ENCODE data around the gene THSD7B. TPM values are rescaled to one million over a fixed set of nuclear protein-coding genes. Genes with fewer than 3 reads are reported as not detected.

THSD7B gene
- total RNA-seq, 1 donor from 2014 or later = 8.1 TPM

DNA sequence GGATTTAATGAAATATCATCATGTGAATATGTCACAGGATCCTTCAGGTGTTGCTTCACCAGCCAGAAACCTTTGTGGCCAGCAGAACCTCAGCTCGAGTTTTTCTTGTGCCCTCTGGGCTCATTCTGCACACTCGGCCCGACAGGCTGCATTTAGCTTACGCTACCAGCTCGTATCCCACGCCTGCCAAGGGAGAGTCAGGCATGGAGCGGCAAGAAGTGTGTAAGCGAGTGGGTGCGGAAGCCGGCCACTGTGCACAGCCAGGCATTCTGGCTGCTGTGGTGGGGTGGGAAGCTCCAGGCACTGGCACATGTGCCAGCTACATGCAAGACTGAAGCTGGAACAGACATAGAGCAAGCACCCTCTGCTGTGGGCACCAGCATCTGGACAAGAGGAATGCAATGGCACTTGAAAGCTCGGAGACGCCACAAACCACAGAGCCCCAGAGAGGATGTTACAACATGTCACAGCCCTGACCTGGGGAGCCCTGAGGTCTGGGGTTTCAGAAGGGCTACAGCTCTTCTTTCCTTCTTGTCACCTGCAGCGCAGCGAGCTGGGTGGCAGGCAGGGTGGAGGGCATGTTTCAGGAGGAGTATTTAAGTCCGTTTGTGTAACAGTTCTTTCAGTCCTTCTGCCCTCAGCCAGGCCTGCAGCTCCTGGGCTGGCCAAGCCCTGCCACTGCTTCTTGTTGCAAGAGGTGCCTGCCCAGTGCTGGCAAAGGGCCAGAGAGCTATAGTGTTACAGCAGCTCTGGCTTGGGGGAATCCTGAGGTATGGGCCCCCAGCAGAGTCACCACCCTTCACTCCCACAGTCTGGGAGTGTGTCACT lies 941.7 kb downstream of the THSD7B start:
- DNase-seq = no peak

DNA sequence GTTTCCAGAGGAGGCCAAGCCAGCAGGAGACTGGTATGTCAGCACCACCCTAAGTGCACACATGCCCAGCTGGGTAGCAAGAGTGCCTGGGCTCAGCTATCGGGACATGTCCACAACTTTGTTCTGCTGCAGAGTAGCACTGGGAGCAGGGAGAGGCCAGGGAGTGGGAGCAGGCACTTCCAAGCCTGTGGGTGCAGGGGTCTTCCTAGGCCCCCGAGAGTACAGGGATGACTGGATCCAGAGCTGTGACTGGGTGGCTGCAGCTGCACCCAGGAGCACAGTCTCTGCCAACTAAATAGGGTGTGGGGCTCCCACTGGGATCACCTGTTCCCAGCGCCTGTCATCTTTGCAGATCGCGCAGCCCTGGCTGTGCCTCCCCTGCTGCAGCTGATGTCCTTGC lies 943.0 kb downstream of the THSD7B start:
- no peak for DNase-seq

DNA sequence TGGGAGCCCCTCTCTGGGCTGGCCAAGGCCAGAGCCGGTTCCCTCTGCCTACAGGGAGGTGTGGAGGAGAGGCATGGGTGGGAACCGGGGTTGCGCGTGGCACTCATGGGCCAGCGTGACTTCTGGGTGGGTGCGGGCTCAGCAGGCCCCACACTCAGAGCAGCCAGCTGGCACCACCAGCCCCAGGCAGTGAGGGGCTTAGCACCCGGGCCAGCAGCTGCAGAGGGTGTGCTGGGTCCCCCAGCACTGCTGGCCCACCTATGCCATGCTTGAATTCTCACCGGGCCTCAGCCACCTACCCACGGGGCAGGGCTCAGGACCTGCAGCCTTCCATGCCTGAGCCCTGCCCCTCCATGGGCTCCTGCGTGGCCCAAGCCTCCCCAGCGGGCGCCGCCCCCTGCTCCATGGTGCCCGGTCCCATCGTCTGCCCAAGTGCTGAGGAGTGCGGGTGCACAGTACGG lies 950.4 kb downstream of the THSD7B start:
- no peak for DNase-seq

DNA sequence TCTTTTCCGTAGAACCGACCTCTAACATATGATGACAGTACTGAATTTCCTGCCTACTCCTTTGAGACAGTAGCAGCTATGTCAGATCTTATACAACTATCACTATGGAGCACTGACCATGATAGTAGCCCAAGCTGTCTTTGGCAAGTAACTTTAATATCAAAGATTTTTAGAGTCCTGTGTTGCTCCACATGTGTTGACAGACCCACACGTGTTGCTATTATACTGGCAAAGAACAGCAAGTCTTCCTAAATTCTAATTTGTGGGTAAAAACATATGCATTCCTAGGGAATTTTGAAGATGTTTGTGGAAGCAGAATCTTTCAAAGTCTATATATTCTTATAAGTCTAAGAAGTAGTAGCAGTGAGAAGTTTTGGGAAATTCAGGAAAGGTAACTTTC lies 953.4 kb downstream of the THSD7B start:
- no peak for DNase-seq

DNA sequence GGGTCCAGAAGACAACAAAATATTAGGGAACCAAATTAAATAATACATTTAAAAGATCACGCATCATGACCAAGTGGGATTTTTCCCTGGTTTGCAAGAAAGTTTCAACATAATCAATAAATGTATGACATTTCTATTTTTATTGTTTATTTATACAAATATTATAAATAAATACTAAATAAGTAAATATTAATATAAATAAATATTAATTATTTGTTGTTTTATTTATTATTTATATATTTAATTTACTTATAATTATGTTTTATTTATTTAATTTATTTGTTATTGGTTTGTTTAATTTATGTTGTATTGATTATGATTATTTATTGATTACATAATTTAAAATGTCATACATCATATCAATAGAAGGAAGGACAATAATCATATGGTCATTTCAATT lies 956.4 kb downstream of the THSD7B start:
- no peak for DNase-seq

DNA sequence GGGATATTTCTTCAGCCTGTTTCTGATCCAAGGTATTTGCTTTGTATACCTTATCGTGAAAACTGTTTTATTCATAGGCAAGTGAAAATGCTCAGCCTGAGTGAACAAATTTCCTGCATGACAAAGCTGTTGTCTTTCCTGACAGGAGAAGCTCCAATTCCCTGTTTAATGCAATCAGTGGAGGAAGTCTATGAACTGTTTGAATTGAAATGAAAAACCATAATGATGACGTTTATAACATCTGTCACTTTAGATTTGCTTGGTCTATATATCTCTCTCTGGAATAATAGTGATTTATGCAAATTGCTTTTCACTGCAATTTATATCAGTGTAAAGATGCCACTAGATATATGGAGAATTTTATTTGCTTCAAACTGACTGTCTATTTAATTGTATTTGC lies 959.6 kb downstream of the THSD7B start:
- DNase-seq = no peak

Small RNA genes lying within 50 kb of the gene (small RNA-seq; reads per million reads assigned to genes)
- gene RF00019 (ENCODE audit: low replicate concordance) = not detected
- not detected for gene RNA5SP105 (ENCODE audit: low replicate concordance)

Data from skin of body (tissue), 3 donors.